ENCODE measurements around the gene TOX2. TPM values are rescaled to one million over a fixed set of nuclear protein-coding genes. Genes with fewer than 3 reads are reported as not detected.

The TOX2 gene
- total and polyA plus RNA-seq, 2 donors, result 14.5 to 75.8 TPM

GRCh38 chr20:44023515-44024371, 109.1 kb downstream of the TOX2 start:
- no peak for DNase-seq (ENCODE audit: low read depth in 6 of 9, low spot score in 9 of 9)
- 89% methylated on average over 10 of the region's 10 CpGs for WGBS
- H3K36me3 ChIP-seq (ENCODE audit: control insufficient read depth in 2 of 2, insufficient read depth in 2 of 2, low read length in 1 of 2), result peaks cover 2 to 5% of the 10 kb centered on the region in 2 donors
- H3K9me3 ChIP-seq (ENCODE audit: control insufficient read depth in 2 of 2, insufficient read depth in 1 of 2, low read length in 1 of 2), result no peaks in the 10 kb centered on the region
- H3K4me1 ChIP-seq (ENCODE audit: control insufficient read depth in 2 of 2, insufficient read depth in 2 of 2, low read length in 2 of 2), result peaks cover 29 to 65% of the 10 kb centered on the region in 2 donors
- H3K27me3 ChIP-seq (ENCODE audit: control insufficient read depth in 2 of 2, insufficient read depth in 1 of 2, low read length in 1 of 2), result peaks cover 0 to 7% of the 10 kb centered on the region in 2 donors
- no peak overlapping the region for H3K27ac ChIP-seq (ENCODE audit: low read depth in 1 of 2, low read length in 1 of 2)
- no peak overlapping the region for H3K4me3 ChIP-seq (ENCODE audit: low read length in 2 of 2)

- H3K36me3 ChIP-seq (ENCODE audit: control insufficient read depth in 2 of 2, insufficient read depth in 2 of 2, low read length in 1 of 2), result peaks cover 3 to 5% of the 10 kb centered on the region in 2 donors
- H3K9me3 ChIP-seq (ENCODE audit: control insufficient read depth in 2 of 2, insufficient read depth in 1 of 2, low read length in 1 of 2), result no peaks in the 10 kb centered on the region
- no peak for DNase-seq (ENCODE audit: low read depth in 6 of 9, low spot score in 9 of 9)
- no peak overlapping the region for H3K4me3 ChIP-seq (ENCODE audit: low read length in 2 of 2)
- H3K4me1 ChIP-seq (ENCODE audit: control insufficient read depth in 2 of 2, insufficient read depth in 2 of 2, low read length in 2 of 2), result peaks cover 17 to 67% of the 10 kb centered on the region in 2 donors
- H3K27ac ChIP-seq (ENCODE audit: low read depth in 1 of 2, low read length in 1 of 2), result no peak overlapping the region
- H3K27me3 ChIP-seq (ENCODE audit: control insufficient read depth in 2 of 2, insufficient read depth in 1 of 2, low read length in 1 of 2), result peaks cover 0 to 10% of the 10 kb centered on the region in 2 donors
- 78% methylated on average over 7 of the region's 7 CpGs for WGBS
Measured at GRCh38 chr20:44024820-44025580, 110.3 kb downstream of the TOX2 start.

GRCh38 chr20:44025756-44026155, 111.1 kb downstream of the TOX2 start:
- H3K9me3 ChIP-seq (ENCODE audit: control insufficient read depth in 2 of 2, insufficient read depth in 1 of 2, low read length in 1 of 2), result no peaks in the 10 kb centered on the region
- H3K36me3 ChIP-seq (ENCODE audit: control insufficient read depth in 2 of 2, insufficient read depth in 2 of 2, low read length in 1 of 2), result peaks cover under 1 to 6% of the 10 kb centered on the region in 2 donors
- peaks cover 0 to 10% of the 10 kb centered on the region in 2 donors for H3K27me3 ChIP-seq (ENCODE audit: control insufficient read depth in 2 of 2, insufficient read depth in 1 of 2, low read length in 1 of 2)
- no peak for DNase-seq (ENCODE audit: low read depth in 6 of 9, low spot score in 9 of 9)
- H3K27ac ChIP-seq (ENCODE audit: low read depth in 1 of 2, low read length in 1 of 2), result no peak overlapping the region
- 96% methylated on average over 6 of the region's 6 CpGs for WGBS
- H3K4me1 ChIP-seq (ENCODE audit: control insufficient read depth in 2 of 2, insufficient read depth in 2 of 2, low read length in 2 of 2), result peaks cover 10 to 65% of the 10 kb centered on the region in 2 donors
- no peak overlapping the region for H3K4me3 ChIP-seq (ENCODE audit: low read length in 2 of 2)

- Histone ChIP-seq H3K36me3 (ENCODE audit: control insufficient read depth in 2 of 2, insufficient read depth in 2 of 2, low read length in 1 of 2) (peaks cover 0 to 3% of the 10 kb centered on the region in 2 donors), H3K4me1 (ENCODE audit: control insufficient read depth in 2 of 2, insufficient read depth in 2 of 2, low read length in 2 of 2) (peaks cover 9 to 62% of the 10 kb centered on the region in 2 donors), H3K9me3 (ENCODE audit: control insufficient read depth in 2 of 2, insufficient read depth in 1 of 2, low read length in 1 of 2) (no peaks in the 10 kb centered on the region), H3K27me3 (ENCODE audit: control insufficient read depth in 2 of 2, insufficient read depth in 1 of 2, low read length in 1 of 2) (peaks cover 0 to 10% of the 10 kb centered on the region in 2 donors), H3K27ac (ENCODE audit: low read depth in 1 of 2, low read length in 1 of 2) (no peak overlapping the region), H3K4me3 (ENCODE audit: low read length in 2 of 2) (no peak overlapping the region)
- DNase-seq (ENCODE audit: low read depth in 6 of 9, low spot score in 9 of 9), result no peak
- WGBS, result 82% methylated on average over 9 of the region's 9 CpGs
Measured at GRCh38 chr20:44026647-44027342, 112.1 kb downstream of the TOX2 start.

GRCh38 chr20:44027343-44028002, 112.8 kb downstream of the TOX2 start:
- WGBS, result 88% methylated on average over 11 of the region's 11 CpGs
- Histone ChIP-seq H3K9me3 (ENCODE audit: control insufficient read depth in 2 of 2, insufficient read depth in 1 of 2, low read length in 1 of 2) (no peaks in the 10 kb centered on the region), H3K4me1 (ENCODE audit: control insufficient read depth in 2 of 2, insufficient read depth in 2 of 2, low read length in 2 of 2) (peaks cover 9 to 60% of the 10 kb centered on the region in 2 donors), H3K36me3 (ENCODE audit: control insufficient read depth in 2 of 2, insufficient read depth in 2 of 2, low read length in 1 of 2) (peaks cover 0 to 3% of the 10 kb centered on the region in 2 donors), H3K27me3 (ENCODE audit: control insufficient read depth in 2 of 2, insufficient read depth in 1 of 2, low read length in 1 of 2) (peaks cover 0 to 10% of the 10 kb centered on the region in 2 donors), H3K27ac (ENCODE audit: low read depth in 1 of 2, low read length in 1 of 2) (no peak overlapping the region), H3K4me3 (ENCODE audit: low read length in 2 of 2) (no peak overlapping the region)
- no peak for DNase-seq (ENCODE audit: low read depth in 6 of 9, low spot score in 9 of 9)

- Histone ChIP-seq H3K9me3 (ENCODE audit: control insufficient read depth in 2 of 2, insufficient read depth in 1 of 2, low read length in 1 of 2) (no peaks in the 10 kb centered on the region), H3K27ac (ENCODE audit: low read depth in 1 of 2, low read length in 1 of 2) (no peak overlapping the region), H3K4me3 (ENCODE audit: low read length in 2 of 2) (no peak overlapping the region), H3K36me3 (ENCODE audit: control insufficient read depth in 2 of 2, insufficient read depth in 2 of 2, low read length in 1 of 2) (peaks cover 0 to 3% of the 10 kb centered on the region in 2 donors), H3K4me1 (ENCODE audit: control insufficient read depth in 2 of 2, insufficient read depth in 2 of 2, low read length in 2 of 2) (peaks cover 9 to 63% of the 10 kb centered on the region in 2 donors), H3K27me3 (ENCODE audit: control insufficient read depth in 2 of 2, insufficient read depth in 1 of 2, low read length in 1 of 2) (peaks cover 0 to 10% of the 10 kb centered on the region in 2 donors)
- no peak for DNase-seq (ENCODE audit: low read depth in 6 of 9, low spot score in 9 of 9)
- WGBS, result 86% methylated on average over 7 of the region's 7 CpGs
Measured at GRCh38 chr20:44028003-44028730, 113.5 kb downstream of the TOX2 start.

GRCh38 chr20:44028868-44029847, 114.5 kb downstream of the TOX2 start:
- peak in 2 of 9 donors; percentile 31 to 43 for DNase-seq (ENCODE audit: low read depth in 6 of 9, low spot score in 9 of 9)
- Histone ChIP-seq H3K27ac (ENCODE audit: low read depth in 1 of 2, low read length in 1 of 2) (peak overlapping the region in 1 of 2 donors; percentile 46), H3K4me1 (ENCODE audit: control insufficient read depth in 2 of 2, insufficient read depth in 2 of 2, low read length in 2 of 2) (peaks cover 9 to 59% of the 10 kb centered on the region in 2 donors), H3K9me3 (ENCODE audit: control insufficient read depth in 2 of 2, insufficient read depth in 1 of 2, low read length in 1 of 2) (peaks cover 0 to 3% of the 10 kb centered on the region in 2 donors), H3K4me3 (ENCODE audit: low read length in 2 of 2) (no peak overlapping the region), H3K27me3 (ENCODE audit: control insufficient read depth in 2 of 2, insufficient read depth in 1 of 2, low read length in 1 of 2) (peaks cover 3 to 6% of the 10 kb centered on the region in 2 donors), H3K36me3 (ENCODE audit: control insufficient read depth in 2 of 2, insufficient read depth in 2 of 2, low read length in 1 of 2) (peaks cover 0 to 3% of the 10 kb centered on the region in 2 donors)
- WGBS, result 56% methylated on average over 14 of the region's 14 CpGs
